Stimulated activated CD8-positive, alpha-beta memory T cell treated with anti-CD3 and anti-CD28 coated beads, Interleukin-15, amount 100 ng/mL, for 4 hours (primary cell): ENCODE data around the gene FLRT3.

Source experiments
- DNase-seq, 2 donors: peaks; one replicate each; pipeline ENCODE4 v3.0.0-alpha.2; 2020; ENCODE audit warnings: low read depth in 2 of 2

FLRT3 gene

DNA sequence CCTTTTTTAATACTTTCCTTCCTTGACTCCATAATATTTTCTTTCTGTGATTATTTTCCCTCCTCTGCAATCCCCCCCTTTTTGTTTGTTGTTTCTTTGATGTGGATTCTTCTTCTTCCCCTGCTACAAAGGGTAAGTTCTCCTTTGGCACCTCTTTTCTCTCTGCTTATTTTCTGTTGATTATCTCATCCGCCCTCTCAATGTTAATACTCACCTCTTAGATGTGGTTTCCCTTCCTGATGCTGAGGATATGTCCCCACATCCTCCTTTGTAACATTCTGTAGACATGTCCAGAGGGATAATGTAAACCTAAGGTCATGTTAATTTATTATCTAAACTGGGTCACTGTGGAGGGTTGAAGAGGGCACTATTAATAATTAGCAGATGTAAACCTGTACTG lies 17.7 kb downstream of the FLRT3 start:
- DNase-seq = no peak

GRCh38 chr20:14313341-14314020 lies 23.9 kb downstream of the FLRT3 start:
- DNase-seq = no peak

DNA sequence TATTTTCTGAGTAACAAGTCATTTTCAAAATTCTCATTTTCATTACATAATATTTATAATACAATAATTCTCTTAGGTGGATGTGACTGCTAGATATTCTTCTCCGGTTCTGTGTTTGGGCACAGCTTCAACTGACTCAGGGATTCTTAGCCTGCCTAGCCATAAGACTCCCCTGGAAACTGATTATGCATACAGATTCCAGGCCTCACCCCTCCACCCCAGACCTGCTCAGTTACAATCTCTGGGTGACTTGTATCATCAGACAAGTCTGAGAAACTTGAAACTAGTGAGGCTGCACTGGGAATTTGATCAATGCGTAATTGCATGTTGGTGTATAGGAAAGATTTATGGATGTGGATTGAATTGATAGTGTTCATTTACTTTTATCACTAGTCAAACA lies 25.4 kb downstream of the FLRT3 start:
- no peak for DNase-seq

DNA sequence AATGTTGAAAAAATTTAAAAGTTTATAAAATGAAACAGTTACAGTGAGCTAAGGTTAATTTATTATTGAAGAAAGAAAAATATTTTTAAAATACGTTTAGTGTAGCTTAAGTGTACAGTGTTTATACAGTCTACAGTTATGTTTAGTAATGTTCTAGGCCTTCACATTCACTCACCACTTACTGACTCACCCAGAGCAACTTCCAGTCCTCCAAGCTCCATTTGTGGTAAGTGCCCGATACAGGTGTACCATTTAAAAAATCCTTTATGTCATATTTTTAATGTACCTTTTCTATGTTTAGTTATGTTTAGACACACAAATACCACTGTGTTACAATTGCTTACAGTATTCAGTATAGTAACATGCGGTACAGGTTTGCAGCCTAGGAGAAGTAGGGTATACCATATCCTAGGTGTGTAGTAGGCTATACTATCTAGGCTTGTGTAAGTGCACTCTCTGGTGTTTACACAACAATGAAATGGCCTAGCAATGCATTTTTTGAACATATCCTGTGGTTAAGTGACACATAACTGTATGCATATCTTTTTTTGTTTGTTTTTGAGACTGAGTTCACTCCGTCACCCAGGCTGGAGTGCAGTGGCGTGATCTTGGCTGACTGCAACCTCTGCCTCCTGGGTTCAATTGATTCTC lies 26.3 kb downstream of the FLRT3 start:
- no peak for DNase-seq

GRCh38 chr20:14307956-14308355 lies 29.5 kb downstream of the FLRT3 start:
- no peak for DNase-seq

DNA sequence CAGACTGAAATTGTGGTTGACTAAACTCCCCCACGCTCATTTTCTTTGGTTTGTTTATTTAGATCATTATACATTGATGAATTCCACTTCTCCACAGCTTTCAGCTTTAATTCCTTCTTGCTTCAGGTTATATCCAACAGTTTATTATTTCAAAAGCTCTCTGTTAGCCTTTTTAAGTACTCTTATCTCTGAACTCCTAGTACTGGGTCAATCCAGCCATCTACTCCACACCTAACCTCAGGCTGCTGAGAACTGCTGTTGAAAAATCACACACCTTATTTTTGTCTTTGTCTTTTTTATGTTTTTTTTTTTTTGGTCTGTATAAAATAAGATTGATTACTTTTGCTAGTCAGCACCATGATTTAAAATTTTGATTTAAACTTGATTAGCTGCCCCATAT lies 32.9 kb downstream of the FLRT3 start:
- DNase-seq = no peak

DNA sequence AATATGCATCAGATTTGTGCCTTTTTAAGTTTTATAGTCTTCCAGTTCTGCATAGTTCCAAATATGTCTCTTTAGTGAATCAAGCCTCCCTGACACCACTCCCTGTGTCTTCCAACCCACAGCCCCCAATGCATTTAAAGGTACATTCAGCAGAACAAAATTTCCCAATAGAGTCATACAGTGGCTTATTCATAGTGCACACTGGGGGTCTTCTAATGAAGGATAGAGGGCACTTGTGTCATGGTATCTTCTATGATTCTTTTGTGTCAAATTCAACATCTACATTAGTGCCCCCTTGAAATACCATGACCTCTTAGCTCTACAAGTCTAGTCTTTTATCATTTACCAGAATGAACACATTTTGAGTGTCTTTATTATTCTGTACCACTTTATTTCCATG lies 33.8 kb downstream of the FLRT3 start:
- DNase-seq = no peak

DNA sequence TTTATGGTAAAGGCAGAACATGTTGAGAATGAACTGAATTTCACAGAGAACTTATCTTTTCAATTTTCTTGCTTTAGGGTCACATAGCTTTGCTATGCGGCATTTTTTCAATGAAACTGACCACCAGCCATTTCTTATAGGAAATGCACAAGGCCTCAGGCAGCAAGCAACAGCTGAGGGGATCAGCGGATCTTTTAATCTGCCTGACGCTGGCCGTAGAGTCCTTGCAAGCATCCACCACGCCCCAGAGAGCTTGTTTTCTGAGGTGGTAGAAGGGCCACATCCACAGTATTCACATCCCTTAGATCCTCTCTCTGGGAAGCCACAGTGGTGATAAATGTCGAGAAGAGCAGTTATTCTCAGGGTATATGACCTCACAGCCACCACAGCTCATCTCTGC lies 34.3 kb downstream of the FLRT3 start:
- no peak for DNase-seq

GRCh38 chr20:14299831-14300230 lies 37.6 kb downstream of the FLRT3 start:
- no peak for DNase-seq

- DNase-seq = no peak
These were observed 41.6 kb downstream of the FLRT3 start for GRCh38 chr20:14295770-14296309.

DNA sequence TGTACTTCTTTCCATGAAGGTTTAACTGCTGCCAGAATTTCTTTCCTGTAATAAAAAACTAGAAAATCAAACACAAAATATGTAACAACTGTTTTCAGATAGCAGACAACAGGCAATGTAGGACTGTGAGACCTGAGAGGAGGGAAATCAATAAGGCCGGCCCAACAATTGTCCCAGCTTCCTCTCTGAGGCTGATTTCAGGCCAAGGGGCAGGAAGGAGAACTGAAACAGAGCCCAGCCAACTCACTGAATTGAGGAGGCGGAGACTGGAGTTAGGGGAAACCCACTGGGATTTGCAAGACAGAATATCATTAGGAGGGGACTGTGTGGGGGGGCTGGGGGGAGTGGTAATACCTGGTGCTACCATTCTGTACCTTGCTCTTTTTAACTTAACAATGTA lies 42.2 kb downstream of the FLRT3 start:
- DNase-seq = no peak

- DNase-seq = no peak
These were observed 45.9 kb downstream of the FLRT3 start for GRCh38 chr20:14291502-14291901.

DNA sequence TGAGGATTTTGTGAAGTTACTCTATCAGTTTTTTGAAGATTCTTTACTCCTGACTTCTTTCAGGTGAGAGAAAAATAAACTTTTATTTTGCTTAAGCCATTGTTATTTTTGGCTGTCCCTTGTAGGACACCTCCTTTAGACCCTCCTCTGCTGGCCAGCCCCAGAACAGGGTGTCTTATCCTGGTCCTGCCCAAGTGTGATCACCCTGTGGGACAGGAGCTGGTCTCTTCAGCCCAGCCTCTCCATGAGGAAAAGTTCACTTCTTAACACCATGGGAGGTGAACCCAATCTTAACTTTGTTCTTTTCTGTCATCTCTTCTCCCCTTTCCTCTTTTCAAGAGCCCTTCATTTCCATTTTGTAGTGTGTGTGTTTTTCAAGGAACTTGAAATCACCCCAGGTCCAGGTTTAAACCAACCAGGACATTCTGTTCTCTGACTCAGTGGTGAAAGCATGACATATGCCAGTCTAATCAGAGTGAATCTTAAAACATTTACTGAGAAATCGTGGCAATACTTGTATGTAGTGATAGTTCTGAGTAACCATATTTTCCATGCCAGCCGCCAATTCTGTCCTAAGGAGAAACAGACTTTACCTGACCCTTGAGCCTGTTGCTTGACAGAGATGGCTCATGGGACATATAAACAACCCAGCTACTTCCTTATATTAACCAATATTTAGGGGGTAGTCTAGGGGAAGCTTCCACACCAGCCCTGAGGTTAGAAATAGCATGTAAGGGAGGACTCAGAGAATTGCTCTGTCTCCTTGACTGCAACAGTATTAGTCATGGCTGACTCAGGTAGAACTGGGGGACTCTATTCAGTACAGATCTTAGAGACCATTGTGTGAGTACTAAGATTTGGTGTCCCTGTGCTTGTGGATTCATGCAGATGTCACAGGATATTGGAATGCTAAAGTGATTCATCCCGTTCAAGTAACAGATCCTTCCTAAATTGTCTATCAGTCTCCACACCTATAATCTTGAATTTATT lies 48.8 kb downstream of the FLRT3 start:
- no peak for DNase-seq

DNA sequence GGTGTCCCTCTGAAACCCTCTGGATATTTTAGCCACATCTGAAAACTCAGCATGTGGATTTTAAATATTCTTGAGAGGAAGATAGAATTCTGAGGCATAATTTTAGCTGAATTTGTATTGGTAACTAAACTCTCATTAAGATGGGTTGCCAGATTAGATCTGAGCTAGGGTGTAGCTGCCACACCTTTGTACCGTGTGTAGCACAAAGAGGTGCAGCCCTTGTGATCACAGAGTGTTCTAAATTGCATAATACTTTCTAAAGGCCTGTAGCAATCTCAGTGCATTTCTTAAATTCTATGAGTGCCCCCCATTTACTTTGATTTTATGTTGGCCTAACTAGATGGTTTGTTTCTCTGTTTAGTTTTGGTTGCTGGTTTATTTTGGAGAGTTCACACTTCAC lies 53.0 kb downstream of the FLRT3 start:
- no peak for DNase-seq

- no peak for DNase-seq
These were observed 55.3 kb downstream of the FLRT3 start for GRCh38 chr20:14282140-14282539.
